ENCODE results near the gene CTAG1A. TPM values are rescaled to one million over a fixed set of nuclear protein-coding genes. Genes with fewer than 3 reads are reported as not detected.
"Not testable (repeated sequence)": the region's sequence is repeated elsewhere in the genome, so short reads cannot be mapped to it uniquely, and the experiment has no call there.

Gene CTAG1A
- total RNA-seq, 4 donors from 2014 or later = not detected

DNA sequence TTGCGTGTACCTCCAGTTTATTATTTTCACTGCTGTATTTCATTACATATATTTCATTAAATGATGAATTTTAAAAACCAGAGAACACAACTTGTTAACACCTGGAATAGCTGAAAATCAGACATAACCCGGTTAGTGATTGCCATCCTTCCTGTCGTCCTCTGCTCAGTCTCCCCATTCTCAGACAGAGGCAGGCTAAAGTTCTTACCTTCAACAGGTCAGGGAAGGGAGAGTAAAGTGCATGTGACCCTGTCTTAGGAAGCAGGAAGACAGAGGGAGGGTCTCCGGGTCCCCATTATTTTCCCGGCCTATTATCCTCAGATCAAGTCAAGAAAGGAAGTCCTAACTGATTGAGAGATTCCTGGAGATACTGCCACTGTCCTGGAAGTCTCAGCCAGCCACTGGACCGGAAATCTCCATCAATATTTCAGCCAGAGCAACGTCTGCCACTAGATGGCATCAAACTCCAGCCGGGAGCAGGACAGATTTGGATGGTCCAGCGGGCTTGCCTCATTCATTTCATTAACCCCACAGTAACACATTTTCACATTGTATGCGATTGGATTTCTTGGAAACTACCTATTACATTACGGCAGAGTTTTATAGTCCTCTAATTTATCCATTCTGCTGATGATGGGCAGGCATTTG, 36.0 kb downstream of the CTAG1A start:
- peak in 1 of 2 donors; percentile 32 for DNase-seq (ENCODE audit: low spot score in 2 of 2)
- WGBS, 2 donors = 40% methylated on average over 3 of the region's 11 CpGs; no CpG with 5 or more reads in 1 of the 2 donors
- H3K4me3 ChIP-seq (ENCODE audit: low read depth, poor library complexity, severe bottlenecking); intact Hi-C loops (cut with DNase I; ENCODE audit: low total_unique reads): not testable (repeated sequence)

- H3K4me3 ChIP-seq (ENCODE audit: low read depth, poor library complexity, severe bottlenecking); DNase-seq (ENCODE audit: low spot score in 2 of 2); intact Hi-C loops (cut with DNase I; ENCODE audit: low total_unique reads): not testable (repeated sequence)
- WGBS, 2 donors = no CpG with 5 or more reads among the region's 5 CpGs
These were observed 44.0 kb downstream of the CTAG1A start for GRCh38 chrX:154628960-154629359.

DNA sequence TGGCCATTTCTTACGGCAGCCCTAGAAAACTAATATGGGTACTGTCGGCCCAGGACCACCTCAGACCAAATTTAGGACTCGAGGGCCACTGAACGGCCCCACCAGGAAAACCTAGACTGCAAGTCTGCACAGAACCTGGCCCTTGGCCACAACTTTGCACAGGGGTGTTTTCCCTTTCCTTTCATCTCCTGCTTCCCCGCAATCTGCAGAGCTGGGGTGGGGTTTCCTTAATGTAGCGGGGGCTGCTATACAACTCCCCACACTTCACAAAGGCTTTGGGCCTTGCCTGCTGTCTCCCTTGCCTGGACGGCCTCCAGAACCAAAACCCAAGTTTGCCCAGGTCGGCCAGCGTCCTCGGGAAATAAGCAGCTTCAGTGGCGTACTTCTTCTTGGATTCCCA, 46.0 kb downstream of the CTAG1A start:
- DNase-seq (ENCODE audit: low spot score in 2 of 2); intact Hi-C loops (cut with DNase I; ENCODE audit: low total_unique reads); H3K4me3 ChIP-seq (ENCODE audit: low read depth, poor library complexity, severe bottlenecking): not testable (repeated sequence)
- no CpG with 5 or more reads among the region's 11 CpGs for WGBS, 2 donors

DNA sequence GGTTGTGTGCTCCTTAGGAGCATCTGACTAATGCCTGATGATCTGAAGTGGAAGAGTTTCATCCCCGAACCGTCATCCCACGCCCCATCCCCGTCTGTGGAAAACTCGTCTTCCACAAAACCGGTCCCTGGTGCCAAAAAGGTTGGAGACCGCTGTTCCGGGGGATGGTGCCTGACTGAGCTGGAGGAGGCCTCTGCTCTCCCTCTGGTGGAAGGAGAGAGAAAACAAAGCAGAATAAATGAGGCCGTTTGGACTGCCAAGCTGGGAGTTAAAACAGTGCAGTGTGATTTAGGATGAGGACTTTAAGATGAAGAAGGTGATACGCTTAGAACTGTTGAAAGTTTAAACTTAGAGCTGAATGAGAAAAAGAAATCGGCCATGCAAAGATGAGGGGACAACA, 48.7 kb downstream of the CTAG1A start:
- intact Hi-C loops (cut with DNase I; ENCODE audit: low total_unique reads); DNase-seq (ENCODE audit: low spot score in 2 of 2); H3K4me3 ChIP-seq (ENCODE audit: low read depth, poor library complexity, severe bottlenecking): not testable (repeated sequence)
- WGBS, 2 donors = no CpG with 5 or more reads among the region's 11 CpGs

Other genes with a start within 250 kb of the CTAG1A start
- gene FLNA, start 210.5 kb upstream of the CTAG1A start, total RNA-seq = 100 to 1,000 TPM; 278 to 636 (median 365) TPM
- gene EMD, start 205.8 kb upstream of the CTAG1A start, total RNA-seq = 10 to 100 TPM; 43.4 to 67.0 (median 52.1) TPM
- gene RPL10, start 186.8 kb upstream of the CTAG1A start, total RNA-seq = 1,000 to 10,000 TPM; 3,266 to 8,500 (median 5,564) TPM
- 10 to 100 TPM; 10.5 to 28.5 (median 16.9) TPM for gene DNASE1L1, start 175.9 kb upstream of the CTAG1A start, total RNA-seq
- gene TAFAZZIN, start 173.6 kb upstream of the CTAG1A start, total RNA-seq = 10 to 100 TPM; 34.1 to 89.6 (median 49.0) TPM
- 10 to 100 TPM; 71.0 to 93.5 (median 78.4) TPM for gene ATP6AP1, start 156.5 kb upstream of the CTAG1A start, total RNA-seq
- gene GDI1, start 148.0 kb upstream of the CTAG1A start, total RNA-seq = 10 to 100 TPM; 50.5 to 83.5 (median 61.5) TPM
- gene FAM50A, start 141.0 kb upstream of the CTAG1A start, total RNA-seq = 10 to 100 TPM; 18.9 to 37.0 (median 22.7) TPM
- 10 to 100 TPM; 10.2 to 30.2 (median 13.5) TPM for gene PLXNA3, start 126.9 kb upstream of the CTAG1A start, total RNA-seq
- 10 to 100 TPM; 22.9 to 50.0 (median 28.5) TPM for gene LAGE3, start 105.9 kb upstream of the CTAG1A start, total RNA-seq
- gene UBL4A, start 98.5 kb upstream of the CTAG1A start, total RNA-seq = 10 to 100 TPM; 33.7 to 57.0 (median 50.7) TPM
- 10 to 100 TPM; 53.4 to 67.3 (median 57.4) TPM for gene SLC10A3, start 94.5 kb upstream of the CTAG1A start, total RNA-seq
- gene FAM3A, start 68.9 kb upstream of the CTAG1A start, total RNA-seq = 10 to 100 TPM; 42.5 to 61.7 (median 47.2) TPM
- 10 to 100 TPM; 31.1 to 49.6 (median 35.6) TPM for gene G6PD, start 38.3 kb upstream of the CTAG1A start, total RNA-seq
- gene IKBKG, start 37.5 kb upstream of the CTAG1A start, total RNA-seq = 10 to 100 TPM; 14.1 to 62.5 (median 22.1) TPM
- not detected for gene CTAG1B, start 34.1 kb downstream of the CTAG1A start, total RNA-seq
- not detected for gene CTAG2, start 68.4 kb downstream of the CTAG1A start, total RNA-seq
- gene GAB3, start 165.9 kb downstream of the CTAG1A start, total RNA-seq = 1 to 10 TPM in 3 of 4 donors, under 1 TPM in 1; 0.30 to 1.8 (median 1.4) TPM
- gene DKC1, start 177.7 kb downstream of the CTAG1A start, total RNA-seq = 10 to 100 TPM; 25.8 to 33.9 (median 29.3) TPM
- 10 to 100 TPM in 2 of 4 donors, 1 to 10 TPM in 2; 8.7 to 14.5 (median 10.5) TPM for gene MPP1, start 220.4 kb downstream of the CTAG1A start, total RNA-seq
- gene SMIM9, start 249.5 kb downstream of the CTAG1A start, total RNA-seq = not detected

All from lower leg skin (tissue), 4 donors.